SK-N-SH (cell line): ENCODE data around the gene DIS3L2. TPM values are rescaled to one million over a fixed set of nuclear protein-coding genes. Genes with fewer than 3 reads are reported as not detected.

Source experiments
- CTCF ChIA-PET: fragments of 300-600, 350-600 bp; formaldehyde crosslinking; extraction: SDS; loops from one replicate; lab custom pipeline; 2021; lab: Yijun Ruan, JAX
- POLR2A ChIA-PET: fragments of 350-600 bp; sonication (Branson Sonifier 250); formaldehyde crosslinking; extraction: SDS; loops from one replicate; lab custom pipeline; 2020; ENCODE audit warnings: antibody characterized with exemption, inconsistent platforms; lab: Yijun Ruan, JAX
- DNase-seq: peaks from one replicate; pipeline ENCODE4 v3.0.0; 2012
- H2AFZ ChIP-seq: fragments of 200-600 bp; sonication (generic); 2 replicates; pipeline ENCODE4 v1.8.1; 2016; ENCODE audit warnings: antibody characterized with exemption, mild to moderate bottlenecking, low read depth
- H3F3A ChIP-seq: fragments of 200-600 bp; sonication (generic); replicated peaks from 2 replicates; pipeline ENCODE3; 2016; ENCODE audit warnings: antibody characterized with exemption, mild to moderate bottlenecking; ENCODE audit not compliant: insufficient read depth
- H3K27ac ChIP-seq, 2 experiments: fragments of 200-500 bp in 1 of 2; fragments of 200-600 bp in 1 of 2; sonication (Bioruptor generic) in 1 of 2; sonication (generic), shearing (Covaris generic) in 1 of 2; 2 replicates each; pipeline versions ENCODE4 v1.5.1 to v1.6.1; 2014 to 2016; ENCODE audit warnings: low read depth in 2 of 2, inconsistent platforms in 1 of 2, low read length in 1 of 2, mild to moderate bottlenecking in 1 of 2, mixed read lengths in 1 of 2
- H3K27me3 ChIP-seq: fragments of 200-600 bp; sonication (generic), shearing (Covaris generic); 2 replicates; pipeline ENCODE4 v1.6.1; 2016; ENCODE audit warnings: mixed run types; ENCODE audit not compliant: insufficient read depth
- H3K36me3 ChIP-seq, 2 experiments: fragments of 200-500 bp in 1 of 2; fragments of 200-600 bp in 1 of 2; sonication (Bioruptor generic) in 1 of 2; sonication (generic) in 1 of 2; replicated peaks in 1 of 2; 2 replicates each; pipeline versions ENCODE3 to v1.5.1; 2014 to 2016; ENCODE audit warnings: low read length in 1 of 2, mild to moderate bottlenecking in 1 of 2; ENCODE audit not compliant: insufficient read depth in 2 of 2, control insufficient read depth in 1 of 2
- H3K4me1 ChIP-seq, 2 experiments: fragments of 200-500 bp in 1 of 2; fragments of 200-600 bp in 1 of 2; sonication (Bioruptor generic) in 1 of 2; sonication (generic), shearing (Covaris generic) in 1 of 2; 2 replicates each; pipeline versions ENCODE4 v1.5.1 to v1.6.1; 2014 to 2016; ENCODE audit warnings: low read depth in 1 of 2, low read length in 1 of 2, mixed run types in 1 of 2; ENCODE audit not compliant: insufficient read depth in 2 of 2, control insufficient read depth in 1 of 2
- H3K4me2 ChIP-seq: fragments of 200-600 bp; sonication (generic), shearing (Covaris generic); 2 replicates; pipeline ENCODE4 v1.6.1; 2017; ENCODE audit warnings: mixed run types
- H3K4me3 ChIP-seq, 2 experiments: fragments of 200-500 bp in 1 of 2; fragments of 200-600 bp in 1 of 2; sonication (Bioruptor generic) in 1 of 2; sonication (generic), shearing (Covaris generic) in 1 of 2; 2 replicates each; pipeline versions ENCODE4 v1.5.1 to v1.8.1; 2014 to 2016; ENCODE audit warnings: low read depth in 2 of 2, inconsistent platforms in 1 of 2, low read length in 1 of 2, mild to moderate bottlenecking in 1 of 2, mixed read lengths in 1 of 2, moderate library complexity in 1 of 2
- H3K79me2 ChIP-seq: fragments of 200-600 bp; sonication (generic); 2 replicates; pipeline ENCODE4 v1.8.1; 2017; ENCODE audit warnings: mild to moderate bottlenecking; ENCODE audit not compliant: insufficient read depth
- H3K9ac ChIP-seq: fragments of 200-600 bp; sonication (generic); 2 replicates; pipeline ENCODE4 v1.6.1; 2017; ENCODE audit warnings: mixed run types
- H3K9me2 ChIP-seq: fragments of 200-600 bp; sonication (generic); 2 replicates; pipeline ENCODE4 v1.6.1; 2017; ENCODE audit warnings: mixed run types
- H3K9me3 ChIP-seq: fragments of 200-600 bp; sonication (generic); 2 replicates; pipeline ENCODE4 v1.6.1; 2017; ENCODE audit warnings: mixed run types, mild to moderate bottlenecking, moderate library complexity
- H4K20me1 ChIP-seq: fragments of 200-600 bp; sonication (generic); 2 replicates; pipeline ENCODE4 v1.6.1; 2017; ENCODE audit warnings: mild to moderate bottlenecking, mixed run types; ENCODE audit not compliant: insufficient read depth
- CHD2 ChIP-seq: fragments of 150-350 bp; IDR thresholded peaks from 2 replicates; pipeline ENCODE4 v1.6.1; 2018; ENCODE audit warnings: low read length; ENCODE audit not compliant: partially characterized antibody
- ELF1 ChIP-seq: IDR thresholded peaks from 2 replicates; pipeline ENCODE4 v1.4.0; 2012
- EP300 ChIP-seq, 2 experiments: IDR thresholded peaks; 2 replicates each; pipeline versions ENCODE4 v1.4.0 to v1.6.1; 2012; ENCODE audit warnings: borderline replicate concordance in 1 of 2, low read depth in 1 of 2, low read length in 1 of 2
- EZH2phosphoT487 ChIP-seq: fragments of 200-600 bp; sonication (generic); IDR thresholded peaks from 2 replicates; pipeline ENCODE4 v1.6.1; 2017; ENCODE audit warnings: low read depth, mixed run types, mild to moderate bottlenecking, antibody characterized with exemption, moderate library complexity, borderline replicate concordance
- FOXJ3 ChIP-seq: sonication (generic); formaldehyde crosslinking; IDR thresholded peaks from 2 replicates; pipeline ENCODE4 v1.5.1; 2020; ENCODE audit warnings: mild to moderate bottlenecking, missing genetic modification reagents
- FOXM1 ChIP-seq: IDR thresholded peaks from 2 replicates; pipeline ENCODE4 v1.4.0; 2012; ENCODE audit warnings: low read depth, mild to moderate bottlenecking
- GABPA ChIP-seq: IDR thresholded peaks from 2 replicates; pipeline ENCODE4 v1.4.0; 2012; ENCODE audit warnings: low read depth, mild to moderate bottlenecking
- MAX ChIP-seq: IDR thresholded peaks from 2 replicates; pipeline ENCODE4 v1.4.0; 2012; ENCODE audit warnings: low read depth
- MEF2A ChIP-seq: IDR thresholded peaks from 2 replicates; pipeline ENCODE4 v1.4.0; 2012; ENCODE audit warnings: low read depth, borderline replicate concordance
- MXI1 ChIP-seq: IDR thresholded peaks from 2 replicates; pipeline ENCODE4 v1.6.1; 2012; ENCODE audit warnings: mild to moderate bottlenecking, low read depth, low read length, improper control_type of control experiment
- NRF1 ChIP-seq: IDR thresholded peaks from 2 replicates; pipeline ENCODE4 v1.6.1; 2012; ENCODE audit warnings: low read depth, mild to moderate bottlenecking, low read length
- PBX3 ChIP-seq: IDR thresholded peaks from 2 replicates; pipeline ENCODE4; 2012
- RCOR1 ChIP-seq: fragments of 150-350 bp; IDR thresholded peaks from 2 replicates; pipeline ENCODE4 v1.6.1; 2017; ENCODE audit warnings: antibody characterized with exemption, low read length
- REST ChIP-seq: IDR thresholded peaks from 2 replicates; pipeline ENCODE4 v1.6.1; 2012; ENCODE audit warnings: mild to moderate bottlenecking, low read depth, low read length, moderate library complexity
- RFX5 ChIP-seq: IDR thresholded peaks from 2 replicates; pipeline ENCODE4 v1.6.1; 2012; ENCODE audit warnings: mild to moderate bottlenecking, improper control_type of control experiment, low read length
- SIN3A ChIP-seq: IDR thresholded peaks from 2 replicates; pipeline ENCODE4 v1.6.1; 2012; ENCODE audit warnings: low read depth, mild to moderate bottlenecking, low read length, moderate library complexity, borderline replicate concordance
- YY1 ChIP-seq: IDR thresholded peaks from 2 replicates; pipeline ENCODE4 v1.4.0; 2012; ENCODE audit warnings: low read depth, mild to moderate bottlenecking
- WGBS: methylation state at CpG from one replicate; pipeline ENCODE4 v1.1.6; 2017; ENCODE audit warnings: low lambda C conversion rate; 5-methylcytosine and 5-hydroxymethylcytosine counted together
- polyA plus RNA-seq, 3 experiments: library from polyadenylated mRNA; depleted of rRNA; stranded (reverse); fragments of >200 nt; gene quantifications; 2 replicates each; pipeline ENCODE4 v1.2.3, GENCODE V29; 2012

DIS3L2 gene
- polyA plus RNA-seq, 1 of the 3 experiments (the other 2 are of a cell fraction) = 17.9 TPM

- H4K20me1 ChIP-seq = no peaks in the 10 kb centered on the region
- no peak overlapping the region for H2AFZ ChIP-seq
- H3K4me1 ChIP-seq = no peaks in the 10 kb centered on the region
- no peak overlapping the region for H3K27ac ChIP-seq
- no peaks in the 10 kb centered on the region for H3K36me3 ChIP-seq
- TF ChIP-seq RCOR1 (no peak), EP300 (IDR thresholded peaks at IDR 0.05; ENCODE audit: borderline replicate concordance in 1 of 2, low read depth in 1 of 2, low read length in 1 of 2) (no peak), MAX (no peak), REST (no peak), SIN3A (no peak), EZH2phosphoT487 (no peak), ELF1 (no peak), FOXM1 (no peak), MXI1 (no peak), FOXJ3 (CRISPR knock-in tag) (no peak), CHD2 (no peak), NRF1 (no peak), YY1 (no peak), PBX3 (no peak), GABPA (no peak), RFX5 (no peak), MEF2A (no peak)
- no peaks in the 10 kb centered on the region for H3K9me3 ChIP-seq
- 100% methylated on average over 1 of the region's 1 CpG for WGBS
- POLR2A ChIA-PET = no interaction called here
- CTCF ChIA-PET = no interaction called here
- H3K27me3 ChIP-seq = no peaks in the 10 kb centered on the region
- H3K9ac ChIP-seq = no peak overlapping the region
- no peak for DNase-seq
- no peaks in the 10 kb centered on the region for H3F3A ChIP-seq
- no peak overlapping the region for H3K4me2 ChIP-seq
- no peak overlapping the region for H3K4me3 ChIP-seq
- H3K79me2 ChIP-seq = peaks cover 65% of the 10 kb centered on the region; the same call in 1 of the 2 replicates
- no peaks in the 10 kb centered on the region for H3K9me2 ChIP-seq
Measured at GRCh38 chr2:232001073-232001472, 39.6 kb downstream of the DIS3L2 start.
